IPS-NIHi7 (cell line): ENCODE measurements around the gene VAV2.
"Not testable (repeated sequence)": the region's sequence is repeated elsewhere in the genome, so short reads cannot be mapped to it uniquely, and the experiment has no call there.

ENCODE experiments used
- DNase-seq: peaks from one replicate; pipeline ENCODE4 v3.0.0; 2012; ENCODE audit warnings: mixed read lengths; ENCODE audit errors: extremely low spot score

VAV2 gene

DNA sequence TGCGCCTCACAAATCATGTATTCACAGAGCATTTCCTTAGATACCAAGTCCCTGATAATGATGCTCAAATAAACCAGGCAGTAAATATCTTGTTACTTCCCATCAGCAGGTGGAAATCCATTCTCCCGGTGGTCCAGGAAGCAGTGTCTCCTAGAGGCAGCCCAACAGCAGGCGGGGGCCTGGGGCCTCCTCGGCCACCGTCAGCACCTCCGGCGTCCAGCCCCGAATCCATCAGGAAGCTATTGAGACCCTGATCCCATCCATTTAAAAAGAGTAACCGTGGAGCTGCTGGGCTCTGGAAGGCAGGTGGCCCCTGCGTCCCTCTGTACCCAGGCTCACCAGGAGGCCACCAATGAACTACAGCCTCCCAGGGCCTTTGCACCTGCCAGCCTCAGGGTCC lies 54.0 kb downstream of the VAV2 start:
- DNase-seq = no peak

DNA sequence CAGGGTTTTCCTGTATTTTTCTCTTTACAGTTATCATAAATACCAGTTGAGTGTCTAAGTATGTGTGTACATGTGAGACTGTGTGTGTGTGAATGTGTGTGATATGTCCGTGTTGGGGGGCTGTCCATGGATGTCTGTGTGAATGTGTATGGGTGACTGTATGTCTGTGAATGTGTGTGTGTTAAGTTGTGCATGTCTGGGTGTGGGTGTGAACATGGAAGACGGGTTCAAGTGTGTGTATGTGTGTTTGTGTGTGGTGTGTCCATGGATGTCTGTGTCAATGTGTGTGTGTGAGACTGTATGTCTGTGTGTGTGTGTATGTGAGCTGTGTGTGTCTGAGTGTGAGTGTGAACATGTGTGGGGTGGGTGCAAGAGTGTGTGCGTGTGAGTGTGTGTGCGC lies 55.0 kb downstream of the VAV2 start:
- DNase-seq = no peak

DNA sequence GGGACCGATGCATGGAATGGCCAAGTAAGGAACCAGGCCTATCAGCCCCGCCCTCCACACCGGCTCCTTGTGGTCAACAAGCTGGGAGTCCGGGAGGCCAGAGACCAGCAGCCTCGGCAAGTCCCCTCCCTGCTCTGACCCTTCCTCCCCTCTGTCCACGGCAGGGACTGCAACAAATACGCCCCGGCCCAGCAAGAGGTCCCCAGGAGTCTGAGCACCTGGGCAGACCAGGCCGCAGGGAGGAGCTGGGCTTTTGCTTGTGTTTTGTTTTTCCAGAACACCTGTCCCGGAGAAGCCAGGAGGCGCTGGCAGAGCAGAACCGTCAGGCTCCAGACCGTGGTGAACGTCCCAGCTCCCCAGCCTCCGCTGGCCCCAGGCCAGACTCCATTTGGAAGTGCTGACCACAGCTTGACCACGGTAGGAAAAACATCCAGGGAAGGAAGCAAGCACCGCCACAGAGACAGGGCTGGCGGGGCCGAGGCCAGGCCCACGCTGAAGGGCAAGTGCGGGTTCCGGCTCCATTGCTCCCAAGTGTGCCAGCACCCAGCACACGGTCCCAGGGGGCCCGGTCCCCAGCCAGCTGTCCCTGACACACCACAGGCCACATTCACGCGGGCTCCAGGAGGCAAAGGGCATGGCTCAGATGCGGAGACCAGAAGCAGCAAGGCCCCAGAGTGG lies 56.7 kb downstream of the VAV2 start:
- no peak for DNase-seq

DNA sequence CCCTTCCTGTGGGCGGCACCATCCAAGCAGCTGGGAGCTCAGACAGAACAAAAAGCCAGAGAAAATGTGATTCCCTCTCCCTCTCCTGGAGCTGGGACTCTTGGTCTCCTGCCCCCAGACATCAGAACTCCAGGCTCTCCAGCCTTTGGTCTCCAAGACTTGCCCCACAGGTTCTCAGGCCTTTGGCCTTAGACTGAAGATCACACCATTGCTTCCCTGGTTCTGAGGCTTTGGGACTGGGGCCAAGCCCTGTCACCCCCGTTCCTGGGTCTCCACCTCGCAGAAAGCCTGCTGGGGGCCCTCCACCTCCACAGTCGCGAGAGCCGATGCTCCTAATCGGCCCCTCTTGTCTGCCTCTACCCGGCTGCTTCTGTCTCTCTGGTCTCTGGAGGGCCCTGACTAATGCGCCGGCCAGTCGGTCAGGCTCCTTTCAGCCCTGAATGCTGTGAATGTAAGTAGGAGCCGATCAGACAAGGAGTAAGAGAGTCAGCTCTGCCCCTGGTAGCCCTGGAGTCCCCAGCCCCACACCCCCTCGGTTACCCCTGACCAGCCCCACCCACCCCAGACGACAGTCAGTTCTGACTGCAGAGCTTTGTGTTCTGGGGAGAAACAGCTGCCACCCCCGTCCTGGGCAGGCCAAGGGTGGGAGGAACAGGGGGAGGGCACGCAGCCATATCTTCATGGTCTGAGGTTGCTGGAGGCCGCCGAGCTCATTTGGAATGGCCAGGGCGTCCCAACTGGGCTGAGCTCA lies 57.5 kb downstream of the VAV2 start:
- DNase-seq = no peak

DNA sequence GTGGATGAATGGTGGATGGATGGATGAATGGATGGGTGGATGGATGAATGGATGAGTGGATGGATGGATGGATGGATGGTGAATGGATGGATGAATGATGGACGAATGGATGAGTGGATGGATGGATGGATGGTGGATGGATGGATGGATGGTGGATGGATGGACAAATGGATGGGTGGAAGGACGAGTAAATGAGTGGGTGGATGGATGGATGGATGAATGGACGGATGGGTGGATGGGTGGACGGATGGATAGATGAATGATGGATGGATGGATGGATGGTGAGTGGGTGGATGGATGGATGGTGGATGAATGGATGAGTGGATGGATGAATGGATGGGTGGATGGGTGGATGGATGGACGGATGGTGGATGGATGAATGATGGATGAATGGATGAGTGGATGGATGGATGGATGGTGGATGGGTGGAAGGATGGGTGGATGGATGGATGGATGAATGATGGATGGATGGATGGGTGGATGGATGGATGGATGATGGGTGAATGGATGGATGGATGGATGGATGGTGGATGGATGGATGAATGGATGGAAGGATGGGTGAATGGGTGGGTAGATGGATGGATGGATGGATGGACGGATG lies 58.6 kb downstream of the VAV2 start:
- no peak for DNase-seq

DNA sequence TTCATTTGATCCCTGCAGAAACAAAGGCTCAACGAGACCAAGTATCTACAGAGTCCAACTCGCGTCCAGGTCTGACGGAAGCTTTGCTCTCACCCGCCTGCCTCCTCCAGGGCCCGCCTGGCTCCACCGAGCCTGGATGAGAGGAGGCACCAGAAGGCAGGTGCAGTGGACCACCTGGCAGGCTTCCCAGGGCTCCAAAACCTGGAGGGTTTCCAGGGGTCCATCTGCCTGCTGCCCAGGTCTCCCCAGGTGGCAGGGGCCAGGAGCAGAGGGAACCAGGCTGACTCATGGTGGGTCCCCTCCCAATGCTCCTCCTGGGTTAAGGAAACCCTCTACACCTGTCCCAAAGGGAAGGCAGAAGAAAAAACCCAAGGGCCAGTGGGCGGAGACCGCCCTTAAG lies 59.5 kb downstream of the VAV2 start:
- DNase-seq = no peak

DNA sequence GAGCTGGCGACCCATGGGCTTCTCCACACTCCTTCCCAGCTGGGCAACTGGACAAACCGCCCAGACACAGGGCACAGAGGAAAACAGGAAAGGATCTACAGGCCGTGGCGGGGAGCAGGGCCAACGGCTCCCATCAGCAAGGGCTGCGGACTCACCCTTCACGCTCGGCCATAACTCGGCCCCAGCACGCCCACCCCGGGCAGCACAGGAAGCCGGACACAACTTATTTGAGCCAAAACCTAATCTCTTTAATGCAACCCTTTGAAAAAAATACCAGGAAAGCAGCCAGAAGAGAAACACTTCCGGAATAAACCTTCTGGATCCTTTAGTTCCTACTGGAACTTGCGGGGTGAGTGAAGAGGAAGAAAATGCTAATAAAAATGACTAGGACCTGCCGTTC lies 59.9 kb downstream of the VAV2 start:
- no peak for DNase-seq

DNA sequence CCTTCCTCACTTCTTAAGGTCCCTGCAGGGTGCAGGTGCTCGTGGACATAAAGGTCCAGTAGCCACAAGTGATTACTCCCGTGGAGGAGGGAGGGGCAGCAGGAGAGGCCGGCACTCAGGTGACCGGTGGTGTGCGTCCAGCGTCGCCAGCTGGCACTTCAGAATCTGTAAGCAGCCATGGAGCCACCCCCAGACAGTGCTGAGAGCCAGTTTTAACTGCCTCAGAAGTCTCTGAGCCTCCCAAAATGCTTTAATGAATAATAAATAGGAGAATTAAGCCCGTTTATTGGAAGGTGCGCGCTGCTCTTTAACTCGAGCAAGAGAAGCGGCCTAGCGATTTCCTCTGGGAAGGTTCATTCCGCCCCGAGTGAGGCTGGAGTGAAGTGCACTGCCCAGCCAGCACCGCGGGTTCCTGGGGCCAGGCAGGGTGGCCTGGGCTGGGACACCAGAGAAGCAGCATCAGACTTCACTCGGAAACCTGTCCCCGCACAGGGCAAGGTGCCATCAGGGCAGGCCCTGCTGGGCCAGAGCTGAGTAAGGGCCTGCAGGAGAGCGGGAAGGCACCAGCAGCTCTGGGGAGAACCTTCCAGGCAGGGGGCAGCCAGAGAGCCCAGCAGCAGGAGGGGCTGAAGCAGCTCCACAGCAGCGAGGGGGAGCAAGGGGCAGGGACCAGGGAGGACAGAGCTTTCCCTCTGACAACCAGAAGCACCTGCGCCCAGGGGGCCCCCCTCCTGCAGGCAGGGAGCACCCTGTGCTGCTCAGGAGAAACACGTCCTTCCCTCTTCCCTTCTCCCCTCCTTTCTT lies 61.2 kb downstream of the VAV2 start:
- DNase-seq = no peak

DNA sequence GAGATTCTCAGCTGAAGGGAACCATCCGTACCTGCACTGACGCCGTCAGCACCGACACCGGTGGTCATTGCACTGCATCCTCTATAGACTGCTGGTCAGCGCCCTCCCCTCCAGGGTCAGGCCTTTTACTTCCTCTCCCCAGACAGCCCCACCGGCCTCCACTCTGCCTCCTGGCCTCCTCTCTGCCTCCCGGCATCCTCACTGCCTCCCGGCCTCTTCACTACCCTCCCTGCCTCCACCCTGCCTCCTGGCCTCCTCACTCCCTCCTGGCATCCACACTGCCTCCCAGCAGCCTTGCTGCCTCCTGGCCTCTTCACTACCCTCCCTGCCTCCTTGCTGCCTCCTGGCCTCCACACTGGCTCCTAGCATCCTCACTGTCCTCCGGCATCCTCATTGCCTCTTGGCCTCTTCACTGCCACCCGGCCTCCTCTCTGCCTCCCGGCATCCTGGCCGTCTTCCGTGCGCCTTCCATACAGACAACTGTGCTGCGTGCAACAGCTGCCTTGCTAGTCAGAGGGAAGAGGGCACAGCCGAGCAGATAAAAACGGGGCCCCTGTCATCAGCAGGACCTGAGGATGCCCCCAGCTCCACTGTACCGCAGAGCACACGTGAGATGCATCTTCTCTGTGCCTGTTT lies 62.0 kb downstream of the VAV2 start:
- no peak for DNase-seq

DNA sequence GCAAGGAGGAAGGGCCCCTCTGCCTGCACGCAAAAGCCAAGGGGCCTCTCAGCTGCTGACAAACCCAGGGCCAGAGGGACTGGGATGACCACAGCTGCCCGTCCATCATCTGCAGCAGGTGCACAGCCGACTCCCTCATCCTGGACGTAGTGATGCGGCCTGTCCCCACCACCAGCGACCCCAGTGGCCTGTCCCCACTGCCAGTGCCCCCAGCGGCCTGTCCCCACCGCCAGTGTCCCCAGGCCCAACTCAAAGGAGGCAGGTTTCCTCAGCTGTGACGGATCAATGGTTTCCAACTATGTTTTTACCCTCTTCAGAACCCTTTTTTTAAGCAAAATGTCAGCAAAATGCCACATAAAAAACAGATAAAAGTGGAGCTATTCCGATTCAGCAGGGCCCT lies 62.5 kb downstream of the VAV2 start:
- no peak for DNase-seq

DNA sequence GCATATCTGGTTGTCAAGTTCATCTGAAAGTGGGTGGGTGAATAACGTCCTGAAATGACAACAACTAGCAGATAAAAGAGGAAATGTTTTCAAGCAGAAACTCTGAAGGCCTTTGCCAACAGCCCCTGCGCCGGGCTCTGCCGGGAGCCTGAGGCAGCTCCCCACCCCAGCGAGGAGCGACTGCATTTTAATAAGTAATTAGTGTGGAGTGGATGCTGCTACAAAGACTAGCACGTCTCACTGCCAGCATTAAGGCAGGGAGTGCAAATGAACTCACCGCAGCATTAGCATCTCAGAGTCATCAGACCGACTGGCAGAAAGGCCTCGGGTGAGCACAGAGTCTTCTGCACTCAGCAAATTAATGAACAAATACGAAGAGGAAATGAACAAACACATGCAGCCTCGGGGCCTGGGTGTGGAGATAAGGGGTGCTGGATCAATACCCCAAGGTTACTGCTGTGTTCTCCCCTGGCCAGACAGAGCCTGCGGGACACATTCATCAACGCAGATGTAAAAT lies 63.8 kb downstream of the VAV2 start:
- DNase-seq = no peak

DNA sequence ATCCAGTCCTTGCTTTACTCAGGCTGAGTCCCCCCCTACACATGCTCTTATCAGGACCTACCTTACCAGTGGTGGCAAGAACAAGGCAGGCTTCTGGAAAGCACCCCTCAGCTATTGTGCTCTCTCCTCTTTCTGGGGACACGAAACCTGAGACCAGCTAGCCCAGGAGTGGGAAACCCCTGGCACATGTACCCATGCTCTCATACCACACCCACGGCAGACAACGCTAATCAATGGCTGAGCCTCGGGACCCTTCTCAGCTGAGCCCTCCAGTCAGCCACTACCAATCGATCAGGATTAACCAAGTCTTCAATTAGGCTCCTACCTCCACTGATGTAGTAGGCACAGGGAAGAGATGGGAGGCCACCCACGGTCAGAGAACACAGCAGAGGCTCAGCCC lies 65.1 kb downstream of the VAV2 start:
- DNase-seq = no peak

DNA sequence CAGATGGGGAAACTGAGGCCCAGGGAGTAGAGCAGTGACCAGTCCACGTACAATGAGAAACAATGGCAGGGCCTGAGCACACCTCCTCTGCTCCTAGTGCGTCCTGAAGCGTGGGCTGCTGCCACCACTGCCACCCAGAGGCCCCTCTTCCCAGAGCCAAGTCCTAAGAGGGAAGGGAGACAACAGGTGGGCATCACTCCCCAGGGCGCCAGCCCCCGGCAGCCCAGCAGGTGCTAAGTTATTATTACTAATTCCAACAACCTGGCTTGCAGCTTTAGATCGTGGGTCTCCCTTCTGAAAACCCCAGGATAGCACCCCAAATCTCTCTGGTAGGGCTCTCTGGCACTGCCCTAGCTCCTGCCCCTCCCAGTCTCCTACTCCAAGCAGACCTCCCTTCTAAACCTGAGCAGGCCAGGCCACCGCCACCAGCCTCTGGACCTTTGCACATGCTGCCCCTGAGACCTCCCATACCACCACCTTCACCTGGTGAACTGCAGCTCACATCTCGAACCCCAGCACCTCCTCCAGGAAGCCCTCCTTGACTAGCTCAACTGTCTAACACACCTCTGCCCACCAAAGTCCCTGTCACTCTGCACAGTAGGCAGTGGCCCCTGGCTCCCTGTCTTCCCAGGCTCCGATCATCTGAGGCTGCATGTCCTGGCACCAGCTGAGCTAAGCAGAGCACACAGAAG lies 65.8 kb downstream of the VAV2 start:
- no peak for DNase-seq

DNA sequence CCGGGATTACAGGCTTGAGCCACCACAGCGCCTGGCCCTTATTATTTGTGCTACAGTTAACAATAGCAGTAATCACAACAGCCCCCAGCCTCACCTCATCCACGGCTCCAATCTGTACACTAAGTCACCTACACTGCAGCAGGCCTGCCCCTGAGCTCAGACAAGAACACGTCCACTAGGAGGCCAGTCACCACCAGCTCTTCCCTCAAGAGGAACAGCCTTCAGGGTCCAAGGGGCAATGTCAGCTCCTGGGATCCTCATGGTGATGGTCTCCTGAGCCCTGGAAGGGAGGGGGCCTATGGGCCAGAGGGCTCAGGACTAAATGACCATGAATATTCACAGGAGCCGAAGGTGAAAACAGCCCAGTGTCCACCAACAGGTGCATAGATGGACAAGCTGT lies 67.7 kb downstream of the VAV2 start:
- no peak for DNase-seq

DNA sequence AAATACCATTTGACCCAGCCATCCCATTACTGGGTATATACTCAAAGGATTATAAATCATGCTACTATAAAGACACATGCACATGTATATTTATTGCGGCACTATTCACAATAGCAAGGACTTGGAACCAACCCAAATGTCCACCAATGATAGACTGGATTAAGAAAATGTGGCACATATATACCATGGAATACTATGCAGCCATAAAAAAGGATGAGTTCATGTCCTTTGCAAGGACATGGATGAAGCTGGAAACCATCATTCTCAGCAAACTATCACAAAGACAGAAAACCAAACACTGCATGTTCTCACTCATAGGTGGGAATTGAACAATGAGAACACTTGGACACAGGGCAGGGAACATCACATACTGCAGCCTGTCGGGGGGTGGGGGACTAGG lies 68.5 kb downstream of the VAV2 start:
- not testable (repeated sequence) for DNase-seq

DNA sequence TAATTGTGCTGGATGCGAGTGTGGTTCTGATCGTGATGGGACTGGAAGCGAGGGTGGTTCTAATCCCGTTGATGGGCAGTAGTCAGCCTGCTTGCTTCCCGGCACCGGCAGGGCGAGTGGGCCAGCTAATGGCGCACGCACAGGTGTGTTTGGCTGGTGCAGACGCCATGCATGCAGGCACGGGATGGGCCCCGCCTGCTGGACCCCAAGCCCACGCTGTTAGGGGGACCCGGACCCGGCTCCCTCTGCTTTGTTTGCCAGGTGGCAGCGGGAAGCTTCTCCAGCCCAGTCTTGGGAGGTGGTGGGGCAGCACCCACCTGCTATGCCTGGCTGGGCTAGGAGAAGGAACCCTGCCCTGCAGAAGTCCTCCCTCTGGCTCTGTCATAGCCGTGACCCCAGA lies 70.3 kb downstream of the VAV2 start:
- DNase-seq = no peak

DNA sequence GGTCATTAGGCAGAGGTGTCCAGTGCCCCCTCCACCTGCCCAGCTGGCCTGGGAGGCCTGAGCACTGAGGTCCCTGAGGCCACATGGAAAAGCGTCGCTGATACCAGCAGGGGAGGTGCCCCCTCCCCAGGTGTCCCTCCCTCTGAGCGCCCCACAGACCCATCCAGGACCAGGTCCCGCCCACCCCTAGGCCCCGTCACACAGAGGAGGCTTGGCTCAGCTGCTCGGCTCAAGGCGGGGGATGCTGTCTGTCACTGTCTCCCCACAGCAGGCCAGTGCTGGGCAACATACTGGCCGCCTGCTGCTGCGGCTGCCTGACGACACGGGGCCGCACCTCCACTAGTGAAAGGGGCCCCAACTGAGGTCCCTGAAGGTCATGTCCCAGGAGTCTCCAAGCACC lies 71.7 kb downstream of the VAV2 start:
- no peak for DNase-seq

DNA sequence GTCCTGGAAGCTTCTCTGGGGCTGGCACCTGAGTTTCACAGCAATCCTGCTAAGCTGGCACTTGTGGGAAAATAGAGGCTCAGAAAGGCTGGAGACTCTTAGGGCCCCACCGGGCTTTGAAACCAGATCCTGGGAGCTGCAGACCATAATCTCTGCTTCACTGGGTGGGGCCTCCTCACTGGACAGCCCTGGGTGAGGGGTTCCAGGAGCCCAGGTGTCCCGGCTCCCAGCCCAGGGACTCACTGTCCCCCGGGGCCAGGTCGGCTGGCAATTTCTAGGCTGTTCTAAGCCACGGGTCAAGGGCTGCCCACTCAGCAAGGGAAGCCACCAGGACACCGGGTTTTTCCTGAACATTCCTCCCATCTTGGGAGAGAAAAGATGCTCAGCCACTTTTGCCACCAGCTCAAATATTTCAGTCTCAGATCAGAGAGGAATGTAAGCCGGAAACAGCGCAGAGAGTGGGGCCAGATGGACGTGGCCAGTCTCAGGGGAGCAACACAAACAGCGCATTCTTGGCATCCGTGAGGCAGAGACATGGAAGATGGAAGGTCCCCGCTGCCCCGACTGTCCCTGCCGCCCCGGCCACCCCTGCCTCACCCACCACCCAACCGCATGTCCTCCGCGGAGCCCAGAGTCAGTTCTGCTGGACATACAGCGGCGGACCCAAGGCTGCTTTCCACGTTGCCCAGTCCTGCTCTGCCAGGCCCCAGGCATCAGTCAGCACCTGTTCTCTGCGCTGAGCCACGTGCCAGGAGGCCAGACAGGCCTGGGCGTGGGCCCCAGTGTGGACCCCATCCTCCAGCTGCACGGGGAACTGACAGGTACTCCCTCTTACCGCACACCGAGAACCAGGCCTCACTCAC lies 72.6 kb downstream of the VAV2 start:
- DNase-seq = no peak

DNA sequence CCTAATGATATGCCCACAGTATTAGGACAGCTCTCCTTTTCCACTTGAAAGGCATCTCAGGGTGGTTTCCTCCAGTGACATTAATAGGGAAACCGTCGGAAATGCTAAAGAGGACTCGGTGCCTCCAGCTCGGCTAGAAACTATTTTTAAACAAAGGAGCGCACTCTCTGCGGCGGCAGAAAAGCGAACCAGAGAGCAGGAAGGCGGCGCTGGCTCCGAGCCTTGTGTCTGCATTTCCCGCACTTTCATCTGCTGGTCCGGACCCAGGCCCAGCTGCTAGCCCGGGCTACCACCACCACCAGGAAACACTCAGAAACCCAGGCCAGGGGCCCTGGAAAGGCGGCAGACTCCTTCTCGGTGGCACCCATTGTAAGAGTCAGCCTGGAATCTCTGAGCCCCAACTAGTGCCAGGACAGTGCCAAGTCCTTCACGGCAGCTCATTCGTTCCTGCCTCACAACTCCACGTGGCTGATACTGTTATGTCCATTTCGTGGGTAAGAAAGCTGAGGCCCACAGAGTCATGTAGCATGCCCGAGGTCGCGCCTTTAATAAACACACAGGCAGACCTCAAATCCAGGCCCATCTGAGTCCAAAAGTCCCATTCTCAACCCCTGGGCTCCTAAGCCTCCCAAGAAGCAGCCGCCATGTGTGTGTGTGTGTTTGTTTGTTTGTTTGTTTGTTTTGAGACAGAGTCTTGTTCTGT lies 73.9 kb downstream of the VAV2 start:
- no peak for DNase-seq

DNA sequence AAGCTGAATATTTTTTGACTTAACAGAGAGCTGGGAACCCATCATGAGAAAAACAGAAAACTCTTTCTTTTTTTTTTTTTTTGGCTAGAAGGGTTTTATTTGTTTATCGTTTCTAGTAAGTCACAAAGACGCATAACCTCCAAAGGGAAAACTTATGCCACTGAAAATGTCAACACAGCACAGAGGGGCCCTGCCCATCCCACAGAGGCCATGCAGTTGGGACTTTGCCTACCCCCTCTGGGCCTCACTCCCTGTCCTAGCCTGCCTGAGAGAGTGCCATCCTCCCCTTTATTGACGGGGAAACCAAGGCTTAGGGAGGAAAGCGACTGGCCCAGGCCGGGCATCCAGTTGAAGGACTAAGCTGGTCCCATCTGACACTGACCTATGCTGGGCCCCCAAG lies 74.7 kb downstream of the VAV2 start:
- DNase-seq = no peak
